Dermis microvascular lymphatic vessel endothelial cell (primary cell): Measurements from ENCODE around the gene MARF1. TPM values are rescaled to one million over a fixed set of nuclear protein-coding genes. Genes with fewer than 3 reads are reported as not detected.
A peak's percentile ranks its signal among the peaks of the same experiment; 100 is the strongest.
"Not testable (repeated sequence)": the region's sequence is repeated elsewhere in the genome, so short reads cannot be mapped to it uniquely, and the experiment has no call there.

Experiments
- DNase-seq, 2 donors: peaks; one replicate each; pipeline versions ENCODE4 v3.0.0 to v3.0.0-alpha.2; 2010; ENCODE audit warnings: low read depth in 2 of 2
- total RNA-seq: library from RNA; depleted of rRNA; stranded (reverse); fragments of >200 nt; gene quantifications from 2 replicates; pipeline ENCODE4 v1.2.1, GENCODE V29; 2014

The MARF1 gene, protein sequence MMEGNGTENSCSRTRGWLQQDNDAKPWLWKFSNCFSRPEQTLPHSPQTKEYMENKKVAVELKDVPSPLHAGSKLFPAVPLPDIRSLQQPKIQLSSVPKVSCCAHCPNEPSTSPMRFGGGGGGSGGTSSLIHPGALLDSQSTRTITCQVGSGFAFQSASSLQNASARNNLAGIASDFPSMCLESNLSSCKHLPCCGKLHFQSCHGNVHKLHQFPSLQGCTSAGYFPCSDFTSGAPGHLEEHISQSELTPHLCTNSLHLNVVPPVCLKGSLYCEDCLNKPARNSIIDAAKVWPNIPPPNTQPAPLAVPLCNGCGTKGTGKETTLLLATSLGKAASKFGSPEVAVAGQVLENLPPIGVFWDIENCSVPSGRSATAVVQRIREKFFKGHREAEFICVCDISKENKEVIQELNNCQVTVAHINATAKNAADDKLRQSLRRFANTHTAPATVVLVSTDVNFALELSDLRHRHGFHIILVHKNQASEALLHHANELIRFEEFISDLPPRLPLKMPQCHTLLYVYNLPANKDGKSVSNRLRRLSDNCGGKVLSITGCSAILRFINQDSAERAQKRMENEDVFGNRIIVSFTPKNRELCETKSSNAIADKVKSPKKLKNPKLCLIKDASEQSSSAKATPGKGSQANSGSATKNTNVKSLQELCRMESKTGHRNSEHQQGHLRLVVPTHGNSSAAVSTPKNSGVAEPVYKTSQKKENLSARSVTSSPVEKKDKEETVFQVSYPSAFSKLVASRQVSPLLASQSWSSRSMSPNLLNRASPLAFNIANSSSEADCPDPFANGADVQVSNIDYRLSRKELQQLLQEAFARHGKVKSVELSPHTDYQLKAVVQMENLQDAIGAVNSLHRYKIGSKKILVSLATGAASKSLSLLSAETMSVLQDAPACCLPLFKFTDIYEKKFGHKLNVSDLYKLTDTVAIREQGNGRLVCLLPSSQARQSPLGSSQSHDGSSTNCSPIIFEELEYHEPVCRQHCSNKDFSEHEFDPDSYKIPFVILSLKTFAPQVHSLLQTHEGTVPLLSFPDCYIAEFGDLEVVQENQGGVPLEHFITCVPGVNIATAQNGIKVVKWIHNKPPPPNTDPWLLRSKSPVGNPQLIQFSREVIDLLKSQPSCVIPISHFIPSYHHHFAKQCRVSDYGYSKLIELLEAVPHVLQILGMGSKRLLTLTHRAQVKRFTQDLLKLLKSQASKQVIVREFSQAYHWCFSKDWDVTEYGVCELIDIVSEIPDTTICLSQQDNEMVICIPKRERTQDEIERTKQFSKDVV (N-terminal part only)
- 9.6 and 17.1 TPM in 2 replicates for total RNA-seq

DNA sequence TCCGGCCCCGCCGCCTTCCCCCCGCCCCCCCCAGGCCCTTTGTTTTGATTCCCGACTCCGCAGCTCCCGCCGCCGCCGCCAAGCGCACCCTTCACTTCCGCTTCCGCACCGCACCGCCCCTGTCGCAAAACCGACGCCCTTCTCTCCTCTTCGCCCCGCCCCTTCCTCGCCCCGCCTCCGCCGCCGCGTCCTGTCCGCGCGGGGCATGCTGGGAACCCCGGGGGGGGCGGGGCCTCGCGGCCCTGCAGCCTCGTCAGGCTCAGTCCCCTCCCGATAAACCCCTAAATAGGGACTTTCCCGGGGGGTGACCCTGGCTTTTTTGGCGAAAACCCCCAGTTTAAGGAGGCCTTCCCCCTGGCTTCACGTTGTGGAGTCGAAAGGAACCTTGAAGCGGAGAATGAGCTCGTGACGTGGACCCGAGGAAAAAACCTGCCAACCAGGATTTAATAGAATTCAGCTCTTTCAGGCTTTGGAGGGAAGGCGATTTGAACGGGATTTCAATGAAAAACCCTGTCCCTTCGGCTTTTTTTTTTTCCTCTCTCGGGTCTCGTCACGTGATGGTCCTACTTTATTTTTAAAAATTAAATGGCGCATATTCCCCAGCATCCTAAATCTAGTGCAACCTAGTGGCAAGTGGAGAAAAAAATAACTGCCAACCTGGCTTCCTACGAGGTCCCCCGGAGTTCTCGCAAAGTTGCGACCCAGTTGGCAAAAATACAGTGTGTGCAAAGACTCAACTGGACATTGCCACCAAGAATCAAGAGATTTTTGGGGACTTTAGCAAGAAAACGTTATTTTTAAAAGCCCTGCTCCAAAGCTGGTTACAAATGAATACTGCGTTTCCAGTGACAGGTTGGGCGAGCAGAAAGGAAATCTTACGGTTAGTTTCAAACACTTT lies at the start of gene MARF1:
TSS of gene MARF1 (minus strand) at position 107 of the 898 bp plus-strand sequence. CDS start 3,921 bp downstream, outside the sequence.
- peak; percentile 82 to 96 for DNase-seq

- DNase-seq, result not testable (repeated sequence)
These were observed 49.6 kb upstream of the MARF1 start for GRCh38 chr16:15692508-15692907.

GRCh38 chr16:15691046-15691445 lies 48.1 kb upstream of the MARF1 start:
- no peak for DNase-seq

- peak in 1 of 2 donors; percentile 25 for DNase-seq
These were observed 47.3 kb upstream of the MARF1 start for GRCh38 chr16:15690296-15690695.

GRCh38 chr16:15689290-15689689 lies 46.3 kb upstream of the MARF1 start:
- no peak for DNase-seq

GRCh38 chr16:15686287-15686686 lies 43.3 kb upstream of the MARF1 start:
- no peak for DNase-seq

DNA sequence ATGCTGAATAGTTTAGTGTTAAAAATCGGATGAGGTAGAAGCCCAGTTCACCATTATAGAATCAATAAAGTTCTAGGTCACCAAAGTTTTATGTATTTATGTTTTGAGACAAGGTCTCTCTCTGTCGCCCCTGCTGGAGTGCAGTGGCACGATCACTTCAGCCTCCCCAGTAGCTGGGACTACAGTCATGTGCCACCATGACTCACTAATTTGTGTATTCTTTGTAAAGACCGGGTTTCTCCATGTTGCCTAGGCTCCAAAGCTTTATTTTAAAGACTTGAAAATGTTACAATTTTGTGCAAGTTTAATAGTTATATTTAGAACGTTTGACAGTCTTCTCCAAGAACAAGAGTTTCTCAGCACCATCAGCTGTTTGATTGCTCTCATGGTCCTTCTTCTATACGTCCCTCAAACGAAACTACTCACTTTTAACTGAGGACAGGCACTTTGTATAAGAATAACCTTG lies 39.2 kb upstream of the MARF1 start:
- peak; percentile 63 to 86 for DNase-seq

- DNase-seq, result no peak
These were observed 34.5 kb upstream of the MARF1 start for GRCh38 chr16:15677447-15677846.

DNA sequence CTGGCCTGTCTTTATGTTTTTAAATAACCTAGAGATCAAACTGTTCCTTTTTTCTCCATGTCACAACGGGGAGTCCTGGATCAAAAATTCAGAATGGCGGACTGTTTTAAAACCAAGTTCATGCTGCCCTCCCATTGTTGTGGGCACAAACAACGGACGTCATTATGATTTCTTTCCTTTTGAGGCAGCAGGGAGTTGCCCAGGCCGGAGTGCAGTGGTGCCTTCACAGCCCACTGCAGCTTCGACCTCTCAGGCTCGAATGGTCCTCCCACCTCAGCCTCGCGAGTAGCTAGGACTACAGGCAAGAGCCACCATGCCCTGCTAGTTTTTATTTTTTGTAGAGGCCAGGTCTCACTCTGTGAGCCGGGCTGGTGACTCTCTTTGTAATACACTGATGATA lies 33.6 kb upstream of the MARF1 start:
- DNase-seq, result no peak

GRCh38 chr16:15674571-15674970 lies 31.6 kb upstream of the MARF1 start:
- no peak for DNase-seq

DNA sequence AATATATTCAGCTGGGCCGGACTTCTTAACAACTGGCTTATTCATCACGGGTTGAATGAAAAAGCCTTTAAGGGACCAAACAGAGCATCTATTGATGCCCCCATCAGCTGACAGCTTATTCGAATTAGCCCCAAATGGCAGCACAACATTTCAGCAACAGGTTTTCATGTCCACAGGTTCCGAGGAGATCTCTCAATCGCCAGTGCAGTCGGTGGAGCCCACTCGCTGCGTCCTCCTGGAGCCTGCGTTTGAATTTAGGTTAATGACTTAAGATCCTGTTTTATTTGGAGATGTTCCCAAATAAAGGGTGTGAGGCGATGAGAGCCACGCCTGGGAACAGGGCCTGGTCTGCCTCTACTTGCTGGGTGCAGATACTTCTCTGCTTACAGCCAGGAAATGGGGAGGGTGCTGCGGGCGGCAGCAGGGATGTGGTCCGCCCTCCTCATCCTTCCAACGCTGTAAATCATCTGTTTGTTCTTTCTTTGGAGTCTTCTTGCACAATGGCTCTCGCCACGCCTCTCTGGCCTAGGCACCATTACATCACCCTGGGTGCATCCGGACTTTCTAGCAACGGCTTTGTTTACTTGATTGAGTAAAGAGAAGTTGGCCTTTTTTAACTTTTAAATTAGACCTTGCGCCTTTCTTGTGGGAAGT lies 29.7 kb upstream of the MARF1 start:
- peak; percentile 83 to 97 for DNase-seq

GRCh38 chr16:15672127-15672513 lies 29.2 kb upstream of the MARF1 start:
- not testable (repeated sequence) for DNase-seq

DNA sequence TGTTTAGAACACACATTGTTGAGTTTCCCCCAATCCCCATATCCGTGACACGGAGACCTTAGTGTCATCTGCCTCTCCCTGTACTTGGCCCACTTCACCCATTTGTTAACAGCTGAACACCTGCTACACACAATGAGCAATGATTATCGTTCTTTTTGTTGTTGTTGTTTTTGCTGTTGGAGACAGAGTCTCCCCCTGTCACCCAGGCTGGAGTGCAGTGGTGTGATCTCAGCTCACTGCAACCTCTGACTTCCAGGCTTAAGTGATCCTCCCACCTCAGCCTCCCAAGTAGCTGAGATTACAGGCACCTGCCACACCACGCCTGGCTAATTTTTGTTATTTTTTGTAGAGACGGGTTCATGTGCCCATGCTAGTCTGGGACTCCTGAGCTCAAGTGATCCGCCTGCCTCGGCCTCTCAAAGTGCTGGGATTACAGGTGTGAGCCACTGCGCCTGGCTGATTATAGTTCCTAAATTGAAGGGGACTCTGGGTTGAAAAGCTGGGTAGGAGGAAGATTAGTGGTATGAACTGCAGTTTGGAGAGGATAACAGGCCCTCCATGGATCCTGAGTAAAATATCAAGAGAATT lies 28.7 kb upstream of the MARF1 start:
- no peak for DNase-seq

DNA sequence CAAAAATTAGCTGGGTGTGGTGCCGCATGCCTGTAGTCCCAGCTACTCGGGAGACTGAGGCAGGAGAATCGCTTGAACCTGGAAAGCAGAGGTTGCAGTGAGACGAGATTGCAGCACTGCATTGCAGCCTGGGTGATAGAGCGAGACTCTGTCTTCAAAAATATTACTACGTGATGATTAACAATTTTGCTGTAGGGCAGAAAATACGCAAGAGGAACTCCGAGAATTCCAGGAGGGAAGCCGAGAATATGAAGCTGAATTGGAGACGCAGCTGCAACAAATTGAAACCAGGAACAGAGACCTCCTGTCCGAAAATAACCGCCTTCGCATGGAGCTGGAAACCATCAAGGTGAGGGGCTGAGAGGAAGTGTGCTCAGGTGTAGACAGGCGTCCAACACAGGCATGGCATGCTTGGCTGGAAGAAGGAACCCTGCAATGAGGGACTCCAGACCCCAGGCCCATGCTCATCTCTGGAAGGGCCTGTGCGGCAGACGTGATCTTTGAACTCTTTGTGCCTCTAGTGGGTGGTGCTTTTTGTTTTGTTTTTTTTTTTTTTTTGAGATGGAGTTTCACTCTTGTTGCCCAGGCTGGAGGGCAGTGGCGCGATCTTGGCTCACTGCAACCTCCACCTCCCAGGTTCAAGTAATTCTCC lies 24.3 kb upstream of the MARF1 start:
- no peak for DNase-seq

DNA sequence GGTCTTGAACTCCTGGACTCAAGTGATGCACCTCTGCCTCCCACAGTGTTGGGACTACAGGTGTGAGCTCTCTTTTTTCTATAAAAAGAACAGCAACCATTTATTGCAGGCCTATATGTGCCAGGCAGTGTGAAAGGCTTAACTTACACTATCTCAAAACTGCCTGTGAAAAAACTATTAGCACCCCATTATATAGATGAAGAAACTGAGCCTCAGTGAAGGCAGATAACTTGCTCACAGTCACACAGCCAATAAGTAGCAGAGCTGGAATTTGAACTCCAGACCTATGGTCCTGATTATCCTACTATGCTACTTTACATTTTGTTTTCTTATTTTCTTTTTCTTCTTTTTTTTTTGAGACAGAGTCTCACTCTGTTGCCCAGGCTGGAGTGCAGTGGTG lies 22.2 kb upstream of the MARF1 start:
- DNase-seq, result no peak

DNA sequence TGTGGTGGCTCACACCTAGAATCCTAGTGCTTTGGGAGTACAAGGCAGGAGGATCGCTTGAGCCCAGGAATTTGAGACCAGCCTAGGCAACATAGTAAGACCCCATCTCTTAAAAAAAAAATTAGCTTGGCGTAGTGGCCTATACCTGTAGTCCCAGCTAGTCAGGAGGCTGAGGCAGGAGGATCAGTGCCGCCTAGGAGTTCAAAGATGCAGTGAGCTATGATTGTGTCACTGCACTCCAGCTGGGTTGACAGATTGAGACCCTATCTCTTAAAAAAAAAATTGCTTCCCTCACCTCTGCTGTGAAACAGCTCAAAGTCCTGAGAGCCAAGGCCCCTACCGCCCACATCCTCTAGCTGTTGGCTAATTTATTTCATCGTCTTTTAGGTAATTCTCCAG lies 17.2 kb upstream of the MARF1 start:
- no peak for DNase-seq

DNA sequence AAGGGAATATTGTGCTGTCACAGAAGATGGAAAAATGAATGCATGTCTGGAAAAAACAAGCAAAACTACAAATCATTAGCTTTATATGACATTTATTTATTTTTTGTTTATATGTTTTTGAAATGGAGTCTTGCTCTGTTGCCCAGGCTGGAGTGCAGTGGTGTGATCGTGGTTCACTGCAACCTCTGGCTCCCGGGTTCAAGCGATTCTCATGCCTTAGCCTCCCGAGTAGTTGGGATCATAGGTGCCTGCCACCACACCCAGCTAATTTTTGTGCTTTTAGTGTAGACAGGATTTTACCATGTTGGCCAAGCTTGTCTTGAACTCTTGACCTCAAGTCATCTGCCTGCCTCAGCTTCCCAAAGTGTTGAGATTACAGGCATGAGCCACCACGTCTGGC lies 15.6 kb upstream of the MARF1 start:
- no peak for DNase-seq

DNA sequence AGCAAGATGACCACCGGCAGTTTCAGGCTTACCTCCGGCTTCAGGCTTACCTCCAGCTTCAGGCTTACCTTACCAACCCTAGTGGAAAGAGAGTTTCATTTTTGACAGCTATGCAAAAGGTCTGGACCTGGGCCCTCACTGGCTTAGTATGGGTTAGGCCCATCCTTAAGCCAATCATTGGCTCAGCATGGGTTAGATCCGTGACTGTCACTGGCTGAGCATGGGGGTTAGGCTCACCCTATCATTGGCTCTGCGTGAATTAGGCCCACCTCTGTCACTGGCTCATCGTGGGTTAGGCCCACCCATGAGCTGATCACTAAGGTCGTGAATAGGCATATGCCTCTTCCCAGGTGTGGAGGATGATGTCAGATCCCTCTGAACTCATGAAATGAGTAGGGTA lies 15.2 kb upstream of the MARF1 start:
- DNase-seq, result no peak

- not testable (repeated sequence) for DNase-seq
These were observed 12.6 kb upstream of the MARF1 start for GRCh38 chr16:15655561-15655960.
